Stimulated activated CD4-positive, alpha-beta T cell treated with anti-CD3 and anti-CD28 coated beads, Interleukin-15, amount 100 ng/mL, for 24 hours (primary cell): ENCODE measurements around the gene COL23A1.
"Not testable (repeated sequence)": the region's sequence is repeated elsewhere in the genome, so short reads cannot be mapped to it uniquely, and the experiment has no call there.

ENCODE experiments used
- DNase-seq: peaks from one replicate; pipeline ENCODE4 v3.0.0-alpha.2; 2020

COL23A1 gene

DNA sequence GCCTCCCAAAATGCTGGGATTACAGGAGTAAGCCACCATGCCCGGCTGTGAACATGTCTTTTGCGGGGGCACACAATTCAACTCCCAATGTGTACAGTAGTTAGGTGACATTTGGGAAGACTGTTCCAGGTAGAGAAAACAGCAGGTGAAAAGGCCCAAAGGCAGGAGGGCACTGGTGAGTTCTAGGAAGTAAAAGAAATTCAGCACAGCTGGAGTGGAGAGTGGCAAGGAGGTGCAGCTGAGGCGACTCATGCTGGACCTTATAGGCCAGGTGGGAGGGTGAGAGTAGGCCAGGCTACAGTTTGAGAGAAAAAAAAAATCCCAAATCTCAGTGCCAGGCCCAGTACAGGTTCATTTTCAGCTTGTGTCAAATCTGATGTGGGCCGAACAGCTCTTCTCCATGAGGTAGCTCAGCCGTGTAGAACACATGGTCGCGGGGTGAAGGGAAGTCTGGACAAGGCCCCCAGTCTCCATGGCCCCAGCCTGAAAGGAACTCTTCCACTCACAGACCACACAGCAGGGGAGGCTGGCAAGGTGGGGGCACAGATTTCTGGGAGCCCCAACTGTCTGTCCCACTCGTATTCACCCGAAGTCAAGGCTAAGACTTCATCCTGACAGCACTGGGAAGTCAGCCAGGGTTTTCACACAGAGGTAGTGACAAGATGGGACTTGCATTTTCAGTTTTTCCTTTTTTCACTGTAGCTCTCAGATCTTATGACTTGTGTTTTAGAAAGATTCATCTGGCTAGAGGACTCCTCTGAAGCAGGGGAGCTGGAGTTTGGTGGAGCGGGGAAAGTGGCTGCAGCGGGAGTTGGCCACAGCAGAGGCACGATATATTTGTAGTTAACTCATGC lies 390.4 kb downstream of the COL23A1 start:
- no peak for DNase-seq

DNA sequence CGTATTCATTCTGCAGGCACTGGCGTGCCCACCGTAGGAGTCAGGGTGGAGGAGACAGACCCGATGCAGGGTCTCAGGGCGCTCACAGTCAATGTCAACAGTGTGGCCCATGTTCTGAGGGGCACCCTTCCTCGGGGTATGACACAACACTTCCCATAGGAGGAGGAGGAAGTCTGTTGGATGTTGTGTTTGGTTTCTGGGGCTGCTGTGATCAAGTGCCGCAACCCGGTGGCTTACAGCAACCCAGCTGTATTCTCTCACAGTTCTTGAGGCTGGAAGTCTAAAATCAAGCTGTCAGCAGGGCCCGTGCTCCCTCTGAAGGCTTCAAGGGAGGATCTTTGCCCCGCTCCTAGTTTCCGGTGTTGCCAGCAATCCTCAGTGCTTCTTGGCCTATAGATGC lies 391.5 kb downstream of the COL23A1 start:
- no peak for DNase-seq

GRCh38 chr5:178198151-178198550 lies 392.0 kb downstream of the COL23A1 start:
- DNase-seq = not testable (repeated sequence)

DNA sequence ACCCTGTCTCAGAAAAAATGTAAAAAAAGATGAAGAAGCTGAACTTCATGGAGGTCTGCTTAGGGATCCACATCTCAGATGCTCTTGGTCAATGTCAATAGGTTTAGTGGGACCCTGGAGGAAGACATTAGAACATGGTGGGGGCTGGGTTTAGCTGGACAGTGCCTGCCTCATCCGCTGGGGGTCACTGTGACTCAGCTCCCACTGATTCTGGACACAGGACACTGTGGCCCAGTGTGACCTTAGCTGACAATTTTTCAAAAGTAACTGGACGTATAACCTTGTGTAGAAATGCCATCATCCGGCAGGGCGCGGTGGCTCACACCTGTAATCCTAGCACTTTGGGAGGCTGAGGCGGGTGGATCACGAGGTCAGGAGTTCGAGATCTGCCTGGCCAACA lies 393.2 kb downstream of the COL23A1 start:
- DNase-seq = no peak

- DNase-seq = no peak
These were observed 393.8 kb downstream of the COL23A1 start for GRCh38 chr5:178196281-178196812.

DNA sequence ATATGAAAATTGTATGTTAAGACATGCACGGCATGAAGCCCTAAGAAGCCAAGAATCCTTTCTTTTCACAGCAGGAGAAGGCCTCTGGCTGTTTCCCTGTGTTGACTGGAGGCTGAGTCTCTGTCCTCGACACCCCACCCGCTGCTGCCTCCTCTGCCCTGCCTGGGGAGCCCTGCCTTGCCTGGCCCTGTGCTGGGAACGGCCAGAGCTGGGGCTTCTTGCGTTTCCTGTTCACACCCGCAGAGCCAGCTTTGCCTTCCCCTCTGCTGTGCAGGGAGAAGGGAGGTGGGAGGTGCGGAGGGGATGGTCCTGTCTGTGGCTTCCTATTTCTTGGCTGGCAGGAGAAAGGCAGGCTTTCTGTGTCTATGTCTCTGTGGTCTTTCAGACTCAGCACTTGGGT lies 396.2 kb downstream of the COL23A1 start:
- no peak for DNase-seq

- DNase-seq = no peak
These were observed 396.9 kb downstream of the COL23A1 start for GRCh38 chr5:178193251-178193809.

DNA sequence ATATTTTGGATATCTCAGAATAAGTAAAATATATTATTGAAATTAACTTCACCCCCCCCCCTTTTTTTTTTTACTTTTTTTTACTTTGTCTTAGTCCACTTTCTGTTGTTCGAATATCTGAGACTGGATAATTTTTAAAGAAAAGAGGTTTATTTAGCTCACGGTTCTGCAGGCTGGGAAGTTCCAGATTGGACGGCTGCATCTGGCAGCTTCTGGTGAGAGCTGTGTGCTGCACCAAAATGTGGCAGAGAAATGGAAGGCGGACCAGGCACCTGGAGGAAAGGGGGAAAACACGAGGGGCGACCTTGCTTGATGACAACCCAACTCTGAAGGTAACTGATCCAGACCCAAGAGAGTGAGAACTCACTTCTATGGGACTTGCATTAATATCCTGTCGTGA lies 397.4 kb downstream of the COL23A1 start:
- DNase-seq = no peak

DNA sequence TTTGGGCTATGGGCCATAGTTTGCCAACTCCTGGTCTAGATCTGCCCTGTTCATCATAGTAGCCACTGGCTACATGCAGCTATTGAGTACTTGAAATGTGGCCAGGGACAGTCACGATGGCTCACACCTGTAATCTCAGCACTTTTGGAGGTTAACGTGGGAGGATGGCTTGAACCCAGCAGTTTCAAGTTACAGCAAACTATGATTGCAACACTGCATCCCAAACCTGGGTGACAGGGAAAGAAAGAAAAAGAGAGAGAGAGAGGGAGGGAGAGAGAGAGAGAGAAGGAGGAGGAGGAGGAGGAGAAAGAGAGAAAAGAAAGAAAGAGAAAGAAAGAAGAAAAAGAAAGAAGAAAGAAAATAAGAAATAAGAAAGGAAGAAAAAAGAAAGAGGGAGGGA lies 397.9 kb downstream of the COL23A1 start:
- no peak for DNase-seq

DNA sequence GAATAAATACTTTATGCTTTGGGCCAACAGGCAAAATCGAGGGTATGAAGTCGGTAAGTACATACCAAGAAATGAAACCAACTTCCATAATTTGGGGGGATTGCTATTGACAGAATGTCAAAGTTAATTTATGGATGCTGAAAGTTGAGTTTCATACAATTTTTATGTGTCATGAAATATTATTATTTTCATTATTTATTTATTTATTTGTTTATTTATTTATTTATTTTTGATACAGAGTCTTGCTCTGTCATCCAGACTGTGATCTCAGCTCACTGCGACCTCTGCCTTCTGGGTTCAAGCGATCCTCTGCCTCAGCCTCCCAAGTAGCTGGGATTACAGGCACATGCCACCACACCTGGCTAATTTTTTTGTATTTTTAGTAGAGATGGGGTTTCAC lies 398.5 kb downstream of the COL23A1 start:
- no peak for DNase-seq

GRCh38 chr5:178189433-178189832 lies 400.8 kb downstream of the COL23A1 start:
- DNase-seq = no peak
